ENCODE results near the gene GBP2. TPM values are rescaled to one million over a fixed set of nuclear protein-coding genes. Genes with fewer than 3 reads are reported as not detected.
"Not testable (repeated sequence)": the region's sequence is repeated elsewhere in the genome, so short reads cannot be mapped to it uniquely, and the experiment has no call there.

Gene GBP2
- 11.8 TPM for total RNA-seq

- peak; percentile 24 for DNase-seq
Observed at GRCh38 chr1:89125913-89126580, at the start of gene GBP2. TSS of gene GBP2 (minus strand) at chr1:89126114. CDS start at chr1:89121966, 4,148 bp downstream.

- no peak for DNase-seq
Observed at GRCh38 chr1:89174491-89174890, 48.6 kb upstream of the GBP2 start.

DNA sequence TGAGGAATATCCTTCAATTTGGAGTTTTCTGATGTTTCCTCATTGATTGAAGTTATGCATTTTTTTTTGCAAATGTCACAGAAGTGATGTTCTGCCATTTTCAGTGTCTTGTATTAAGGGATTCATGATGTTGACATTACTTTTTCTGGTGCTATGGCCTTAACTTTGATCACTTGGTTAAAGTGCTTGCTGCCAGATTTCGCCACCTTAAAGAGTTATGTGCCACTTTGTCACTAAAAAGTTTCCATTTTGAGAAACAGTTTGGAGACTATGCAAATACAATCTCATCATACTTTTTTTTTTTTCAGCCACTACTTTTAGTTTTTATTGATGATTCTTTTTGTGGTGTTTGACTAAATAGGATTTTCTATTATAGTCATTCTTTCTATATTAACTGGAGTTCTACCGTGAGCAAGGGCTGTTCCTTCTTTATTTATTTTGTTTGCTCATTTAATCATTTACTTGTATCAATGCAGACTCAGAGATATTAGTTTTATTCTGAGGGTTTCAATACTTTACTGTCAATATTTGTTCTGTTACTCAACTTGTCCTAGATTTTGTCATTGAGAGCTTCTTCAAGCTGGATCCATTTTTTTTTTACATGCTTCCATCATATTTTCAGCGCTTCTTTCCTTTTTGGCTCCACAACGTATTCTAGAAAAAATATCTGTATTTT is 46.7 kb upstream of the GBP2 start:
- no peak for DNase-seq

- DNase-seq: no peak
Observed at GRCh38 chr1:89171067-89171438, 45.1 kb upstream of the GBP2 start.

GRCh38 chr1:89170170-89171066 is 44.5 kb upstream of the GBP2 start:
- no peak for DNase-seq

DNA sequence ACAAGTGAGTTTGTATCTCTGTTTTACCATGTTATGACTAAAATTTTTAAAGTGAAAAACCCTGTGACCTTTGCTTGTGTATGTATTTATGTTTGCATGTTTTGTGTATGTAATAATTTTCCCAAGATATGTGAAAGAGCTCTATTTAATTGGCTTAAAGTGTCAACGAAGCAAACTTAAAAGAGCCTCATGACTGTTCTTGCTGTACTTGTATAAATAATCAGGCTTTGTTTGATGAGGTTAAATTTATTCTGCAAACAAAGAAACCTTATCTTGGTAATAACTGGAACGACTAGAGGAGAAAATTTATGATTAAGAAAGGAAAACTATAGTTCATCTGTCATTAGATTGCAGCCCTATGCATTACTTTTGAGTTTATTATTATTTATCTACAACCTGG is 43.3 kb upstream of the GBP2 start:
- DNase-seq: no peak

DNA sequence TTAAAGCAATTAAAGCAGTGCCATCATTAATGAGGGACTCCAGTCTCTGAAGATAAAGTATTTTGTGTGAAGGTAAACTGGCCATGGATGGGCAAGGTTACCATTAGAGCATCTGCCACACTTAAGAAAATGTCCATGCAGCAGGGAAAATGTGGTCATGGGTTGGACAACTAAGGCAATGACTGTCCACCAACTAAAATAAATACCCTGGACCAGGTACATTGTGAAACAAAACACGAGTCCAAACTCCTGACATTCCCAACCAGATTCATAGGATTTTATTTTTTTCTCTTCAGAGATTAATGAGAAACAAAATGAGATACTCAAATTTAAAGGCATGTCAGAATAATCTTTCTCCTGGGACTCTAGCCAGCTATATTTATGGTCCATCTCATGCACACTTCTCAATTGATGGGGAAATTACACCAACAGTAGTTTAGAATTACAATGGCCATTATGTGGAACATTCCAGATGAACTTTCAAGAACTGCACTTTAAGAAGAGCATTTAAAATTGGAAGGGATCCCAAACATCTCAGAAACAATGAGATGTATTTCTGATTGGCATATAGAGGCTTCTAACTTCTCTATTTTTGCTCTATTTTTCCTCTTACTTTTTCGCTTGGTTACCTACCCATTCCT is 41.8 kb upstream of the GBP2 start:
- peak; percentile 23 for DNase-seq

- no peak for DNase-seq
Observed at GRCh38 chr1:89166705-89167104, 40.8 kb upstream of the GBP2 start.

DNA sequence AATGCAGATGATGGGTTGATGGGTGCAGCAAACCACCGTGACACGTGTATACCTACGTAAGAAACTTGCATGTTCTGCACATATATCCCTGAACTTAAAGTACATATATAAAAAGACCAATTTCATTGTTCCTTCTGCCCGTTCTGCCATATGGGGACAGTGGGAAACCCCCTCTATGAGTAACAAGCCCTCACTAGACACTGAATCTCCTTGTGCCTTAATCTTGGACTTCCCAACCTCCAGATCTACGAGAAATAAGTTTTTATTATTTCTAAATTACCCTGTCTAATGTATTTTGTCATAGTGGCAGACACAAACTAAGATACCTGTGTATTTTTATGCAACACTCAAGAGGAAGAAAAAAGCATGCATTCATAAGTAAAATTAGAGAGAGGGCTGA is 39.9 kb upstream of the GBP2 start:
- DNase-seq: no peak

GRCh38 chr1:89151047-89151446 is 25.1 kb upstream of the GBP2 start:
- no peak for DNase-seq

- DNase-seq: no peak
Observed at GRCh38 chr1:89149976-89150375, 24.1 kb upstream of the GBP2 start.

DNA sequence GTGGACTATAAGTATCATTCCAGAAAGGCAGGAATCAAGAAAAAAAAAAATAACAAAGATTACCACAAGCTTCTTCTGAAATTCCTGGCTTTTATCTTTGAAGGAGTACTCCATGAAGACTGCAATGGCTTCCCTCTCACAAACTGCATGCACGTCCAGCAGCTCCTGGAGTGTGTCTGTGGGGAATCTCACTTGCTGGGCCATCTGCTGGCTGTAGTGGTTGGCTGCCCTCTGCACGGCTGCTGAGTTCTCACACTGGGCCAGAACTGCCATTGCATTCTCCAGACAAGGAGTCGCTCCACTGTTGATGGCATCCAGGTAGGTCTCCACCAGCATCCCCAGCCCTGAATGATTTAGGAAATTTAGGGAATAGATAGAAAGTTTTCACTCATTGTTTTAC is 23.3 kb upstream of the GBP2 start:
- peak; percentile 28 for DNase-seq

DNA sequence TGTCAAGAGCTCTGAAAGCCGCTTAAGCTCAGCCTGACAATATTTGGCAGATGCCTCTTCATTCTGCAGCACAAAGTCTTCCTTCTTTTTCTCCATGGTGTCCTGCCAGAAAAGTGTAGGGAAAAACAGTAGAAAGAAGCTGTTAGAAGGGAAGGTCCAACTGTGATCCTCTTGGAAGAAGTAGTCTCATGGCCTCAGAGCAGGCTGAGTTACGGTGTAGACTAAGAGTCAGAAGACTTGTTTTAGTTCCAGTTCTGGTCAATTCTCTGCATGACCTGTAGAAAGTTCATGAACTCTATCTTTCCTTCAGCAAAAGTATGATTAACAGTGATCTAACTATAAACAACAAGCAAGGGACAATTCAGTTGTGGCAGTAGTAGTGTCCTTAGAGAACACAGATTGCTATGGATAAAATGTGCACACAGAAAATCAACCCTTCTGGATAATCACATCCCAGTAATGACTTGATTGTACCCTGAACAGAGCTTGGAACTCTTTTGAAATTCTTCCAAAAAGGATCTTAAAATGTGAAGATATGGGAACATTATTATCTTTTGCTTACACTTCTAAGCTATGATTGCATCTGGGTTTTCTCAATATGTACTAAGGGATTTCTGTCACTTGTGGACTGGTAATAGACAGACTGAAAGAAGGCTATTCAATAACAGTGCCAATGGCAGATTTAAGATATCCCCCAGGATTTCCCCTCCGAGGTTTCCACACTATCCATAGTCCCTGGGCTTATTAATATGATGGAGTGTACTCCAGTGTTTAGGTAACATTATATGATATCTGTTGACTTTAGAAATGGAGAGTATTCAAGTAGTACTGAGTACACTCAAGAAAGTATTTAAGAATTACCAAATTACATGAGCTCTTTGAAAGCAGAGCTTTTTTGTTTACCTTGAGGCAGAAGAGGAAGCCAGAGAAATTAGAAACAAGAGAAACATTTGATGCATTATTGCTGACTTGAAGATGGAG is 22.1 kb upstream of the GBP2 start:
- peak; percentile 32 for DNase-seq

DNA sequence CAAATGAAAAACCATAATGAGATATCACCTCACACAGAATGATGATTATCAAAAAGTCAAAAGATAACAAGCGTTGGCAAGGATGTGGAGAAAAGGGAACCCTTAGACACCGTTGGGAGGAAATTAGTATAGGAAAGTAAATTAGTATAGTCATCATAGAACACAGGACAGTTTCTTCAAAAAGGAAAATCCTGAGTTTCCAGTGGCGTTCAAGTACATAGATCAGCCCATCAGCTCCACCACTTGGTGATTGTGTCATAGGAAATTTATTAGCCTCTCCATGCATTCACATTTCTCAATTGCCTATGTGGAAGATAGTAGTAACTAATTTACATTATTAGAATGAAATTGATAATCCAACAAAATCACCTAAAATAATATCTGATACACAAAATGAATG is 20.8 kb upstream of the GBP2 start:
- no peak for DNase-seq

DNA sequence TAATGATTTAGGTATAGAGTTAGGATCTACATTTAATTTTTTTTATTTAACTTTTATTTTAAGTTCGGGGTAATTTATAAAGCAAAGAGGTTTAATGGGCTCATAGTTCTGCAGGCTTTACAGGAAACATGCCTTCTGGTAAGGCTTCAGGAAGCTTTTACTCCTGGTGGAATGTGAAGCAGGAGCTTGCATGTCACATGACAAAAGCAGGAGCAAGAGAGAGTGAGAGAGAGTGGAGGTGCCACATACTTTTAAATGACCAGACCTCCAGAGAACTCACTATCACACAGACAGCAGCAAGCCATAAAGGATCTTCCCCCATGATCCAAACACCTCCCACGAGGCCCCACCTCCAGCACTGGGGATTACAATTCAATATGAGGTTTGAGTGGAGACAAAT is 17.6 kb upstream of the GBP2 start:
- DNase-seq: no peak

GRCh38 chr1:89142160-89142559 is 16.2 kb upstream of the GBP2 start:
- DNase-seq: no peak

DNA sequence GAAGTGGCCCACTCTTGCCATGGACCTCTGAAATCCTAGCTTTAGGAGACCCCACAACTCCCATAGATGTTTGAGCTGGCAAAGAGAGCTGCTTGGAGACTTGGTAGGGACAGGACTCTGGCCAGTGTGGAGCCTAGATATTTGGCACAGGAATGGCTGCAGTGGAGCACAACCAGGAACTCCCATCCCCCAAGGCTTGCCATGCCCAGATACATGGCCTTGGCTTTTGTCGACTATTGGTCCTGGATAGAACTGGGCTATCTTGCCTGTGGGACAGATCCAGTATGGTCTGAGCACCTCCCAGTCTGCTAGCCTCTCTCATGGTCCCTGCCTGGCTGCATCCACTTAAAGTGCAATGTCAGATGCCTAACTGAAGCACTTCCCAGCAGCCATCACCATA is 7.8 kb upstream of the GBP2 start:
- DNase-seq: no peak

GRCh38 chr1:89130716-89131115 is 4.8 kb upstream of the GBP2 start:
- no peak for DNase-seq

DNA sequence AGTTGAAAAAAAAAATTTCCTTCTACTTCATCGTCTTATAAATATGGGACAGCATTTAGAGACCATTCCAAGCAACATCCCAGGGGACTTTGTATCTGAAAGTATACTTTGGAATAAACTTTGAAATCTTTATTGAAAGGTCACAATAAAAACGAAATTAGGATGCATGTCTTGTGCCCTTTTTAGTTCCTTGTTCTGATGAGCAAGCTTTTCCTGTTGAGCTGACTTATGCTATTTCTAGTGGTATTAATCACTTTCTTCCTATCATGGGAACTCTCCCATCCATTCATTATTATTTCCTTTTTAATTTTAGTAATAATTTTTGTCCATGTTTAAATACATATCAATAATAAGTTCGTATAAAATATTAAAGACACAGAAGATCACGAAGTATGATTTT is 4.0 kb upstream of the GBP2 start:
- DNase-seq: no peak

DNA sequence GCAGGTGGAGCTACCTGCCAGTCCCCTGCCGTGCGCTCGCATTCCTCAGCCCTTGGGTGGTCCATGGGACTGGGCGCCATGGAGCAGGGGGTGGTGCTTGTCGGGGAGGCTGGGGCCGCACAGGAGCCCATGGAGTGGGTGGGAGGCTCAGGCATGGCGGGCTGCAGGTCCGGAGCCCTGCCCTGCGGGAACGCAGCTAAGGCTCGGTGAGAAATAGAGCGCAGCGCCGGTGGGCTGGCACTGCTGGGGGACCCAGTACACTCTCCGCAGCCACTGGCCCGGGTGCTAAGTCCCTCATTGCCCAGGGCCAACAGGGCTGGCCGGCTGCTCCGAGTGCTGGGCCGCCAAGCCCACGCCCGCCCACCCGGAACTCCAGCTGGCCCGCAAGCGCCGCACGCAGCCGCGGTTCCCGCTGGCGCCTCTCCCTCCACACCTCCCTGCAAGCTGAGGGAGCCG is 2.1 kb upstream of the GBP2 start:
- DNase-seq: not testable (repeated sequence)
